HCT116 (cell line): ENCODE measurements around the gene MALT1. TPM values are rescaled to one million over a fixed set of nuclear protein-coding genes. Genes with fewer than 3 reads are reported as not detected.

ENCODE experiments used
- ATAC-seq: fragments of 200-7000 bp; cut with Tn5 transposase; 2 replicates; pipeline ENCODE4 v1.9.1; 2020; ENCODE audit warnings: mild to moderate bottlenecking, moderate library complexity
- BruUV-seq: library from RNA; stranded (reverse); fragments of 400-500 nt; replicated peaks from 2 replicates; lab custom pipeline; 2021; lab: Mats Ljungman, UMichigan
- CTCF ChIA-PET: fragments of 300-600 bp; sonication (Branson Sonifier 250); formaldehyde crosslinking; loops from one replicate; lab custom pipeline; 2021; ENCODE audit warnings: antibody characterized with exemption; lab: Charles Lee
- POLR2A ChIA-PET: fragments of 300-600, 350-600 bp; sonication (Branson Sonifier 250); formaldehyde crosslinking; loops from one replicate; lab custom pipeline; 2021; ENCODE audit warnings: antibody characterized with exemption; lab: Charles Lee
- RAD21 ChIA-PET, 2 experiments: fragments of 300-600 bp; sonication (Branson Sonifier 250); formaldehyde crosslinking; loops; one replicate each; lab custom pipeline; 2023; ENCODE audit warnings: low total read pairs in 2 of 2; ENCODE audit not compliant: uncharacterized antibody in 2 of 2, unreplicated experiment in 2 of 2, low non-redundant PET in 1 of 2; lab: Charles Lee
- DNase-seq: peaks from one replicate; pipeline ENCODE4 v3.0.0-alpha.2; 2010; ENCODE audit warnings: low read depth, low spot score
- H2AFZ ChIP-seq: fragments of 200-600 bp; shearing (Covaris generic), sonication (generic); 2 replicates; pipeline ENCODE4 v1.6.1; 2017; ENCODE audit warnings: low read depth, mixed run types, mixed read lengths, antibody characterized with exemption, low read length; ENCODE audit not compliant: poor library complexity, severe bottlenecking
- H3K27ac ChIP-seq: 2 replicates; pipeline ENCODE4 v1.5.1; 2012; ENCODE audit warnings: low read depth, low read length
- H3K27me3 ChIP-seq: fragments of 200-600 bp; sonication (generic); 2 replicates; pipeline ENCODE4 v1.6.1; 2016; ENCODE audit warnings: mixed run types, low read length, mixed read lengths; ENCODE audit not compliant: insufficient read depth
- H3K36me3 ChIP-seq, 2 experiments: fragments of 200-500 bp in 1 of 2; fragments of 200-600 bp in 1 of 2; sonication (Bioruptor generic) in 1 of 2; sonication (generic) in 1 of 2; 2 replicates each; pipeline versions ENCODE4 v1.5.1 to v1.6.1; 2014 to 2016; ENCODE audit warnings: low read length in 2 of 2, inconsistent platforms in 1 of 2, mixed read lengths in 1 of 2, mixed run types in 1 of 2; ENCODE audit not compliant: insufficient read depth in 2 of 2, control insufficient read depth in 1 of 2
- H3K4me1 ChIP-seq, 2 experiments: fragments of 200-600 bp in 1 of 2; sonication (generic) in 1 of 2; 2 replicates each; pipeline versions ENCODE4 v1.5.1 to v1.6.1; 2012 to 2017; ENCODE audit warnings: low read length in 2 of 2, inconsistent platforms in 1 of 2, mild to moderate bottlenecking in 1 of 2, mixed read lengths in 1 of 2, mixed run types in 1 of 2, moderate library complexity in 1 of 2; ENCODE audit not compliant: insufficient read depth in 2 of 2, control insufficient read depth in 1 of 2
- H3K4me2 ChIP-seq: fragments of 200-600 bp; sonication (generic); 2 replicates; pipeline ENCODE4 v1.6.1; 2017; ENCODE audit warnings: mixed run types, low read length, mixed read lengths
- H3K4me3 ChIP-seq, 2 experiments: fragments of 200-600 bp in 1 of 2; sonication (generic) in 1 of 2; replicated peaks in 1 of 2; 2 replicates each; pipeline ENCODE4 v1.5.1; 2011 to 2016; ENCODE audit warnings: low read length in 2 of 2, control low read depth in 1 of 2, low read depth in 1 of 2, mild to moderate bottlenecking in 1 of 2, mixed read lengths in 1 of 2, mixed run types in 1 of 2
- H3K79me2 ChIP-seq: fragments of 200-600 bp; sonication (generic); 2 replicates; pipeline ENCODE4 v1.6.1; 2017; ENCODE audit warnings: mild to moderate bottlenecking, mixed run types, low read length, moderate library complexity, mixed read lengths; ENCODE audit not compliant: insufficient read depth
- H3K9ac ChIP-seq: fragments of 200-600 bp; sonication (generic); 2 replicates; pipeline ENCODE4 v1.6.1; 2016; ENCODE audit warnings: low read length, mixed read lengths
- H3K9me2 ChIP-seq: fragments of 200-600 bp; sonication (generic), shearing (Covaris generic); 2 replicates; pipeline ENCODE4 v1.6.1; 2017; ENCODE audit warnings: mixed run types, mild to moderate bottlenecking, moderate library complexity; ENCODE audit not compliant: insufficient read depth
- H3K9me3 ChIP-seq, 2 experiments: fragments of 200-500 bp in 1 of 2; fragments of 200-600 bp in 1 of 2; sonication (Bioruptor generic) in 1 of 2; sonication (generic) in 1 of 2; 2 replicates each; pipeline ENCODE4 v1.6.1; 2014 to 2017; ENCODE audit warnings: low read length in 2 of 2, mixed read lengths in 2 of 2, inconsistent platforms in 1 of 2, low read depth in 1 of 2, mild to moderate bottlenecking in 1 of 2, mixed run types in 1 of 2, moderate library complexity in 1 of 2; ENCODE audit not compliant: control insufficient read depth in 1 of 2, insufficient read depth in 1 of 2
- H4K20me1 ChIP-seq: fragments of 200-600 bp; sonication (generic), shearing (Covaris generic); 2 replicates; pipeline ENCODE4 v1.6.1; 2017; ENCODE audit warnings: mixed run types, mild to moderate bottlenecking, moderate library complexity; ENCODE audit not compliant: insufficient read depth
- CBX3 ChIP-seq: IDR thresholded peaks from 2 replicates; pipeline ENCODE4 v1.6.1; 2012; ENCODE audit warnings: low read depth
- EGR1 ChIP-seq: IDR thresholded peaks from 2 replicates; pipeline ENCODE4 v1.6.1; 2012; ENCODE audit warnings: low read depth
- ELF1 ChIP-seq: IDR thresholded peaks from 2 replicates; pipeline ENCODE4 v1.6.1; 2012; ENCODE audit warnings: low read depth, borderline replicate concordance
- EZH2 ChIP-seq: fragments of 200-600 bp; sonication (generic); IDR thresholded peaks from 2 replicates; pipeline ENCODE4 v1.6.1; 2017; ENCODE audit warnings: antibody characterized with exemption, mixed run types
- EZH2phosphoT487 ChIP-seq: fragments of 200-600 bp; IDR thresholded peaks from 2 replicates; pipeline ENCODE4 v1.6.1; 2018; ENCODE audit warnings: antibody characterized with exemption, borderline replicate concordance
- JUND ChIP-seq: IDR thresholded peaks from 2 replicates; pipeline ENCODE4 v1.6.1; 2012
- POLR2AphosphoS5 ChIP-seq: IDR thresholded peaks from 2 replicates; pipeline ENCODE4 v1.6.1; 2011; ENCODE audit warnings: mild to moderate bottlenecking, low read depth, low read length, moderate library complexity
- RAD21 ChIP-seq: IDR thresholded peaks from 2 replicates; pipeline ENCODE4 v1.6.1; 2012; ENCODE audit warnings: low read depth, mild to moderate bottlenecking
- SIN3A ChIP-seq: IDR thresholded peaks from 2 replicates; pipeline ENCODE4 v1.6.1; 2012; ENCODE audit warnings: low read depth
- SRF ChIP-seq: IDR thresholded peaks from 2 replicates; pipeline ENCODE4 v1.6.1; 2012; ENCODE audit warnings: low read depth
- TCF7L2 ChIP-seq: IDR thresholded peaks from 2 replicates; pipeline ENCODE4 v1.7.0; 2011; ENCODE audit warnings: borderline replicate concordance, inconsistent platforms; ENCODE audit not compliant: insufficient read depth, insufficient read length; ENCODE audit errors: extremely low read depth
- ZFX ChIP-seq: fragments of 450-650 bp; IDR thresholded peaks from 2 replicates; pipeline ENCODE4 v1.6.1; 2017
- ZNF274 ChIP-seq: fragments of 200-500 bp; sonication (Bioruptor generic); IDR thresholded peaks from 2 replicates; pipeline ENCODE4 v1.6.1; 2014; ENCODE audit warnings: mild to moderate bottlenecking, low read depth, low read length, inconsistent platforms
- intact Hi-C: fragments of 100-400 bp; cut with micrococcal nuclease; formaldehyde crosslinking; loops from 2 replicates; pipeline ENCODE4 v1.10.0; 2022
- total RNA-seq: library from RNA; stranded (reverse); gene quantifications from one replicate; pipeline ENCODE4 v1.2.1, GENCODE V29; 2021; ENCODE audit not compliant: unreplicated experiment
- TF ChIP-seq, protein P1 (sequence below), 3 experiments: fragments of 200-600 bp in 1 of 3; sonication (generic) in 1 of 3; IDR thresholded peaks in 2 of 3; conservative IDR thresholded peaks in 1 of 3; 2 replicates each; pipeline ENCODE4 v1.5.1; 2012 to 2017; ENCODE audit warnings: low read depth in 2 of 3, low read length in 2 of 3, antibody characterized with exemption in 1 of 3, borderline replicate concordance in 1 of 3, control low read depth in 1 of 3, mild to moderate bottlenecking in 1 of 3, mixed read lengths in 1 of 3, mixed run types in 1 of 3, moderate library complexity in 1 of 3; ENCODE audit not compliant: insufficient read depth in 1 of 3
- TF ChIP-seq, protein P2 (sequence below): IDR thresholded peaks from 2 replicates; pipeline ENCODE4 v1.6.1; 2011; ENCODE audit warnings: mild to moderate bottlenecking, low read length, moderate library complexity; ENCODE audit not compliant: insufficient replicate concordance; ENCODE audit errors: extremely low read depth
- TF ChIP-seq, protein P3 (sequence below): IDR thresholded peaks from 2 replicates; pipeline ENCODE4 v1.6.1; 2012; ENCODE audit warnings: low read depth
- TF ChIP-seq, protein P4 (sequence below): IDR thresholded peaks from 2 replicates; pipeline ENCODE4 v1.6.1; 2012

The MALT1 gene
- total RNA-seq, 1 experiment from 2014 or later: 41.1 TPM

DNA sequence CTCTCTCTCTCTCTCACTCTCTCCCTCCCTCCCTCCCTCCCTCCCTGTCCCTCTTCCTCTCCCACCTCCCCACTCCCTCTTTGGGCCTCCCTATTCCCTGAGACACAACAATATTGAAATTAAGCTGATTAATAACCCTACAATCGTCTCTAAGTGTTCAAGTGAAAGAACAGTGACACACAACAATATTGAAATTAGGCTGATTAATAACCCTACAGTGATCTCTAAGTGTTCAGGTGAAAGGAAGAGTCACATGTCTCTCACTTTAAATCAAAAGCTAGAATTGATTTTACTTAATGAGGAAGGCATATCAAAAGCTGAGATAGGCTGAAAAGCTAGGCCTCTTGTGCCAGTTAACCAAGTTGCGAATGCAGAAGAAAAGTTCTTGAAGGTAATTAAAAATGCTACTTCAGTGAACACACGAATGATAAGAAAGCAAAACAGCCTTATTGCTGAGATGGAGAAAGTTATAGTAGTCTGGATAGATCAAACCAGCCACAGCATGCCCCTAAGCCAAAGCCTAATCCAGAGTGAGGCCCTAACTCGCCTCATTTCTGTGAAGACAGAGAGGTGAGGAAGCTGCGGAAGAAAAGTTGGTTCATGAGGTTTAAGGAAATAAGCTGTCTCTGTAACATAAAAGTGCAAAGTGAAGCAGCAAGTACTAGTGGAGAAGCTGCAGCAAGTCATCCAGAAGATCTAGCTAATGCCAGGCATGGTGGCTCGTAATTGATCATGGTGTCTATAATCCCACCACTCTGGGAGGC is 21.3 kb downstream of the MALT1 start:
- ATAC-seq (no peak), DNase-seq (no peak)
- H3K4me1 ChIP-seq: no peaks in the 10 kb centered on the region
- peaks cover 90% of the 10 kb centered on the region for H3K79me2 ChIP-seq
- H3K36me3 ChIP-seq: peaks cover 4 to 35% of the 10 kb centered on the region in 2 experiments; a peak in 2 of 4 replicates
- CTCF ChIA-PET: no interaction called here
- no peak overlapping the region for H3K4me2 ChIP-seq
- intact Hi-C loops: no loop called here
- H4K20me1 ChIP-seq: no peaks in the 10 kb centered on the region
- no TSS peak for BruUV-seq
- POLR2A ChIA-PET: no interaction called here
- H3K4me3 ChIP-seq: no peak overlapping the region
- TF ChIP-seq EZH2 (no peak), JUND (no peak), SRF (no peak), ZFX (no peak), CBX3 (no peak), ELF1 (no peak), EGR1 (no peak), EZH2phosphoT487 (no peak), RAD21 (no peak), SIN3A (no peak), POLR2AphosphoS5 (no peak), ZNF274 (no peak), TCF7L2 (no peak)
- TF ChIP-seq, protein P1, sequence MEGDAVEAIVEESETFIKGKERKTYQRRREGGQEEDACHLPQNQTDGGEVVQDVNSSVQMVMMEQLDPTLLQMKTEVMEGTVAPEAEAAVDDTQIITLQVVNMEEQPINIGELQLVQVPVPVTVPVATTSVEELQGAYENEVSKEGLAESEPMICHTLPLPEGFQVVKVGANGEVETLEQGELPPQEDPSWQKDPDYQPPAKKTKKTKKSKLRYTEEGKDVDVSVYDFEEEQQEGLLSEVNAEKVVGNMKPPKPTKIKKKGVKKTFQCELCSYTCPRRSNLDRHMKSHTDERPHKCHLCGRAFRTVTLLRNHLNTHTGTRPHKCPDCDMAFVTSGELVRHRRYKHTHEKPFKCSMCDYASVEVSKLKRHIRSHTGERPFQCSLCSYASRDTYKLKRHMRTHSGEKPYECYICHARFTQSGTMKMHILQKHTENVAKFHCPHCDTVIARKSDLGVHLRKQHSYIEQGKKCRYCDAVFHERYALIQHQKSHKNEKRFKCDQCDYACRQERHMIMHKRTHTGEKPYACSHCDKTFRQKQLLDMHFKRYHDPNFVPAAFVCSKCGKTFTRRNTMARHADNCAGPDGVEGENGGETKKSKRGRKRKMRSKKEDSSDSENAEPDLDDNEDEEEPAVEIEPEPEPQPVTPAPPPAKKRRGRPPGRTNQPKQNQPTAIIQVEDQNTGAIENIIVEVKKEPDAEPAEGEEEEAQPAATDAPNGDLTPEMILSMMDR (IDR thresholded peaks at IDR 0.05 in 2 of 3, conservative IDR thresholded peaks at IDR 0.05 in 1 of 3; ENCODE audit: borderline replicate concordance in 1 of 3, insufficient read depth in 1 of 3, low read depth in 2 of 3, low read length in 2 of 3): no peak
- TF ChIP-seq, protein P2, sequence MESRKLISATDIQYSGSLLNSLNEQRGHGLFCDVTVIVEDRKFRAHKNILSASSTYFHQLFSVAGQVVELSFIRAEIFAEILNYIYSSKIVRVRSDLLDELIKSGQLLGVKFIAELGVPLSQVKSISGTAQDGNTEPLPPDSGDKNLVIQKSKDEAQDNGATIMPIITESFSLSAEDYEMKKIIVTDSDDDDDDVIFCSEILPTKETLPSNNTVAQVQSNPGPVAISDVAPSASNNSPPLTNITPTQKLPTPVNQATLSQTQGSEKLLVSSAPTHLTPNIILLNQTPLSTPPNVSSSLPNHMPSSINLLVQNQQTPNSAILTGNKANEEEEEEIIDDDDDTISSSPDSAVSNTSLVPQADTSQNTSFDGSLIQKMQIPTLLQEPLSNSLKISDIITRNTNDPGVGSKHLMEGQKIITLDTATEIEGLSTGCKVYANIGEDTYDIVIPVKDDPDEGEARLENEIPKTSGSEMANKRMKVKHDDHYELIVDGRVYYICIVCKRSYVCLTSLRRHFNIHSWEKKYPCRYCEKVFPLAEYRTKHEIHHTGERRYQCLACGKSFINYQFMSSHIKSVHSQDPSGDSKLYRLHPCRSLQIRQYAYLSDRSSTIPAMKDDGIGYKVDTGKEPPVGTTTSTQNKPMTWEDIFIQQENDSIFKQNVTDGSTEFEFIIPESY: no peak
- TF ChIP-seq, protein P3, sequence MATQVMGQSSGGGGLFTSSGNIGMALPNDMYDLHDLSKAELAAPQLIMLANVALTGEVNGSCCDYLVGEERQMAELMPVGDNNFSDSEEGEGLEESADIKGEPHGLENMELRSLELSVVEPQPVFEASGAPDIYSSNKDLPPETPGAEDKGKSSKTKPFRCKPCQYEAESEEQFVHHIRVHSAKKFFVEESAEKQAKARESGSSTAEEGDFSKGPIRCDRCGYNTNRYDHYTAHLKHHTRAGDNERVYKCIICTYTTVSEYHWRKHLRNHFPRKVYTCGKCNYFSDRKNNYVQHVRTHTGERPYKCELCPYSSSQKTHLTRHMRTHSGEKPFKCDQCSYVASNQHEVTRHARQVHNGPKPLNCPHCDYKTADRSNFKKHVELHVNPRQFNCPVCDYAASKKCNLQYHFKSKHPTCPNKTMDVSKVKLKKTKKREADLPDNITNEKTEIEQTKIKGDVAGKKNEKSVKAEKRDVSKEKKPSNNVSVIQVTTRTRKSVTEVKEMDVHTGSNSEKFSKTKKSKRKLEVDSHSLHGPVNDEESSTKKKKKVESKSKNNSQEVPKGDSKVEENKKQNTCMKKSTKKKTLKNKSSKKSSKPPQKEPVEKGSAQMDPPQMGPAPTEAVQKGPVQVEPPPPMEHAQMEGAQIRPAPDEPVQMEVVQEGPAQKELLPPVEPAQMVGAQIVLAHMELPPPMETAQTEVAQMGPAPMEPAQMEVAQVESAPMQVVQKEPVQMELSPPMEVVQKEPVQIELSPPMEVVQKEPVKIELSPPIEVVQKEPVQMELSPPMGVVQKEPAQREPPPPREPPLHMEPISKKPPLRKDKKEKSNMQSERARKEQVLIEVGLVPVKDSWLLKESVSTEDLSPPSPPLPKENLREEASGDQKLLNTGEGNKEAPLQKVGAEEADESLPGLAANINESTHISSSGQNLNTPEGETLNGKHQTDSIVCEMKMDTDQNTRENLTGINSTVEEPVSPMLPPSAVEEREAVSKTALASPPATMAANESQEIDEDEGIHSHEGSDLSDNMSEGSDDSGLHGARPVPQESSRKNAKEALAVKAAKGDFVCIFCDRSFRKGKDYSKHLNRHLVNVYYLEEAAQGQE: no peak
- TF ChIP-seq, protein P4, sequence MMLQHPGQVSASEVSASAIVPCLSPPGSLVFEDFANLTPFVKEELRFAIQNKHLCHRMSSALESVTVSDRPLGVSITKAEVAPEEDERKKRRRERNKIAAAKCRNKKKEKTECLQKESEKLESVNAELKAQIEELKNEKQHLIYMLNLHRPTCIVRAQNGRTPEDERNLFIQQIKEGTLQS: no peak
- H3K9me2 ChIP-seq: no peaks in the 10 kb centered on the region
- RAD21 ChIA-PET: no interaction called here
- H3K9ac ChIP-seq: no peak overlapping the region
- no peaks in the 10 kb centered on the region for H3K9me3 ChIP-seq
- no peak overlapping the region for H3K27ac ChIP-seq
- no peaks in the 10 kb centered on the region for H3K27me3 ChIP-seq
- no peak overlapping the region for H2AFZ ChIP-seq
